CD4-positive, alpha-beta T cell (primary cell): ENCODE measurements around the gene RERE. TPM values are rescaled to one million over a fixed set of nuclear protein-coding genes. Genes with fewer than 3 reads are reported as not detected.

Experiments used
- ATAC-seq: fragments of 200-7000 bp; cut with Tn5 transposase; one replicate; pipeline ENCODE4 v1.10.0; 2022; ENCODE audit warnings: mild to moderate bottlenecking; ENCODE audit not compliant: poor library complexity
- CTCF ChIA-PET: fragments of 350-600 bp; sonication (Branson Sonifier 250); formaldehyde crosslinking; loops from one replicate; lab custom pipeline; 2021; ENCODE audit warnings: antibody characterized with exemption, inconsistent platforms; lab: Charles Lee
- POLR2A ChIA-PET: fragments of 350-600 bp; sonication (Branson Sonifier 250); formaldehyde crosslinking; loops from one replicate; lab custom pipeline; 2021; ENCODE audit warnings: antibody characterized with exemption, inconsistent platforms; lab: Charles Lee
- DNase-seq, 14 experiments: peaks; one replicate each; pipeline ENCODE4 v3.0.0-alpha.2; 2013 to 2020; ENCODE audit warnings: mixed read lengths in 2 of 14
- H3K27ac ChIP-seq, 2 donors: one replicate each; pipeline versions ENCODE4 v1.5.1 to v1.7.0; 2013; ENCODE audit warnings: low read length in 2 of 2, low read depth in 1 of 2, mild to moderate bottlenecking in 1 of 2
- H3K27me3 ChIP-seq, 2 experiments: 1 replicate in 1 of 2; 2 replicates in 1 of 2; pipeline versions ENCODE4 v1.6.1 to v1.7.0; 2013; ENCODE audit warnings: low read length in 2 of 2, control low read depth in 1 of 2, mild to moderate bottlenecking in 1 of 2, moderate library complexity in 1 of 2; ENCODE audit not compliant: insufficient read depth in 2 of 2, control insufficient read depth in 1 of 2
- H3K36me3 ChIP-seq: one replicate; pipeline ENCODE4 v1.6.1; 2013; ENCODE audit warnings: low read length, control low read depth; ENCODE audit not compliant: insufficient read depth
- H3K4me1 ChIP-seq: one replicate; pipeline ENCODE4 v1.6.1; 2013; ENCODE audit warnings: low read length, control low read depth; ENCODE audit not compliant: insufficient read depth
- H3K4me3 ChIP-seq: one replicate; pipeline ENCODE4 v1.5.1; 2013; ENCODE audit warnings: mild to moderate bottlenecking, low read length, moderate library complexity
- H3K9me3 ChIP-seq, 2 experiments: 1 replicate in 1 of 2; 2 replicates in 1 of 2; pipeline versions ENCODE4 v1.6.1 to v1.7.0; 2013; ENCODE audit warnings: low read length in 2 of 2, mild to moderate bottlenecking in 2 of 2, control low read depth in 1 of 2, moderate library complexity in 1 of 2; ENCODE audit not compliant: control insufficient read depth in 1 of 2, insufficient read depth in 1 of 2
- H3K27ac Mint-ChIP-seq: one replicate; pipeline ENCODE4 v1.8.0; 2020; ENCODE audit warnings: mixed read lengths
- H3K27me3 Mint-ChIP-seq: one replicate; pipeline ENCODE4 v1.8.0; 2021; ENCODE audit warnings: mixed read lengths
- H3K36me3 Mint-ChIP-seq: one replicate; pipeline ENCODE4 v1.8.0; 2021; ENCODE audit warnings: low read depth, mixed read lengths
- H3K4me1 Mint-ChIP-seq: one replicate; pipeline ENCODE4 v1.8.0; 2021; ENCODE audit warnings: low read depth, mixed read lengths
- H3K4me3 Mint-ChIP-seq: one replicate; pipeline ENCODE4 v1.8.0; 2020; ENCODE audit warnings: mild to moderate bottlenecking, mixed read lengths
- H3K9me3 Mint-ChIP-seq: one replicate; pipeline ENCODE4 v1.8.0; 2020; ENCODE audit warnings: mixed read lengths
- CTCF ChIP-seq: fragments of 200-600 bp; IDR thresholded peaks from one replicate; pipeline ENCODE4 v1.8.0; 2022; ENCODE audit warnings: antibody characterized with exemption, mild to moderate bottlenecking
- intact Hi-C, 2 experiments: fragments of 100-400 bp; cut with DNase I in 1 of 2; cut with micrococcal nuclease in 1 of 2; formaldehyde crosslinking; loops; one replicate each; pipeline versions ENCODE4 v1.15.1 to v1.9.0; 2023 to 2025; cut with DNase I, micrococcal nuclease
- total RNA-seq, 174 experiments: library from RNA in 2 of 174; stranded (reverse) in 2 of 174; gene quantifications; one replicate each; pipeline ENCODE4 v1.2.3 and lab custom pipeline; 2021 to 2026

The RERE gene
- total RNA-seq, 2 experiments from 2014 or later, result 78.4 to 84.0 TPM

- H3K27me3 Mint-ChIP-seq, result no peaks in the 10 kb centered on the region
- POLR2A ChIA-PET, result interaction anchor here (1.8 kb wide), 1 partner anchor 44 kb away, joined by 7 read pairs; no protein-coding TSS in a partner anchor
- ATAC-seq (no peak), DNase-seq (no peak)
- H3K9me3 ChIP-seq, result no peaks in the 10 kb centered on the region
- CTCF ChIA-PET, result interaction anchor here (1.1 kb wide), 1 partner anchor 23 kb away, joined by 3 read pairs; no protein-coding TSS in a partner anchor
- no peak overlapping the region for H3K27ac ChIP-seq
- H3K9me3 Mint-ChIP-seq, result no peaks in the 10 kb centered on the region
- H3K4me3 ChIP-seq, result no peak overlapping the region
- no peak for TF ChIP-seq CTCF
- peaks cover 8% of the 10 kb centered on the region for H3K4me1 ChIP-seq
- peaks cover 45% of the 10 kb centered on the region for H3K4me1 Mint-ChIP-seq
- intact Hi-C loops, result loop anchor here in 1 of 2 experiments (5.0 kb wide), 1 partner anchor 39 kb away; no protein-coding TSS in a partner anchor
- peaks cover 17% of the 10 kb centered on the region for H3K36me3 Mint-ChIP-seq
- no peaks in the 10 kb centered on the region for H3K27me3 ChIP-seq
- peaks cover 11% of the 10 kb centered on the region for H3K36me3 ChIP-seq
- H3K27ac Mint-ChIP-seq, result no peak overlapping the region
- no peak overlapping the region for H3K4me3 Mint-ChIP-seq
Measured at GRCh38 chr1:8468751-8469150, 348.7 kb downstream of the RERE start.

GRCh38 chr1:8467308-8467707 is 350.1 kb downstream of the RERE start:
- no peak overlapping the region for H3K27ac Mint-ChIP-seq

GRCh38 chr1:8465692-8466091 is 351.7 kb downstream of the RERE start:
- peaks cover 47% of the 10 kb centered on the region for H3K4me1 Mint-ChIP-seq
- Histone ChIP-seq H3K9me3 (no peaks in the 10 kb centered on the region), H3K27me3 (no peaks in the 10 kb centered on the region), H3K4me1 (peaks cover 16% of the 10 kb centered on the region), H3K4me3 (no peak overlapping the region), H3K27ac (no peak overlapping the region), H3K36me3 (peaks cover 11% of the 10 kb centered on the region)
- intact Hi-C loops, result loop anchor here in 1 of 2 experiments (5.0 kb wide), 1 partner anchor 42 kb away; no protein-coding TSS in a partner anchor
- no peak for TF ChIP-seq CTCF
- H3K4me3 Mint-ChIP-seq, result no peak overlapping the region
- no peak for DNase-seq
- no peaks in the 10 kb centered on the region for H3K27me3 Mint-ChIP-seq
- peaks cover 22% of the 10 kb centered on the region for H3K36me3 Mint-ChIP-seq
- no peak overlapping the region for H3K27ac Mint-ChIP-seq
- POLR2A ChIA-PET, result interaction anchor here (0.6 kb wide), 1 partner anchor 352 kb away, joined by 3 read pairs; the partner anchor contains the start of gene RERE
- no peaks in the 10 kb centered on the region for H3K9me3 Mint-ChIP-seq
- ATAC-seq, result no peak
- CTCF ChIA-PET, result interaction anchor here (1.2 to 2.0 kb wide), 2 partner anchors 15 to 34 kb away, joined by 3 to 4 read pairs; no protein-coding TSS in a partner anchor

More at GRCh38 chr1:8467308-8467707, 350.1 kb downstream of the RERE start:
- ChIA-PET POLR2A (no interaction called here), CTCF (no interaction called here)
- TF ChIP-seq CTCF, result no peak
- intact Hi-C loops, result loop anchor here in 1 of 2 experiments (5.0 kb wide), 1 partner anchor 40 kb away; no protein-coding TSS in a partner anchor
- Histone ChIP-seq H3K27me3 (no peaks in the 10 kb centered on the region), H3K27ac (no peak overlapping the region), H3K36me3 (peaks cover 11% of the 10 kb centered on the region), H3K4me1 (peaks cover 13% of the 10 kb centered on the region), H3K4me3 (no peak overlapping the region), H3K9me3 (no peaks in the 10 kb centered on the region)
- H3K4me3 Mint-ChIP-seq, result no peak overlapping the region
- DNase-seq (no peak), ATAC-seq (no peak)
- H3K9me3 Mint-ChIP-seq, result no peaks in the 10 kb centered on the region
- peaks cover 22% of the 10 kb centered on the region for H3K36me3 Mint-ChIP-seq
- no peaks in the 10 kb centered on the region for H3K27me3 Mint-ChIP-seq
- H3K4me1 Mint-ChIP-seq, result peaks cover 44% of the 10 kb centered on the region
